ENCODE data around the gene LGALS1. TPM values are rescaled to one million over a fixed set of nuclear protein-coding genes. Genes with fewer than 3 reads are reported as not detected.

Gene LGALS1
- total and polyA plus RNA-seq, 9 of the 15 experiments (the other 6 are each of a cell fraction or from before 2014, with no cell fraction given): 160 to 800 (median 330) TPM

DNA sequence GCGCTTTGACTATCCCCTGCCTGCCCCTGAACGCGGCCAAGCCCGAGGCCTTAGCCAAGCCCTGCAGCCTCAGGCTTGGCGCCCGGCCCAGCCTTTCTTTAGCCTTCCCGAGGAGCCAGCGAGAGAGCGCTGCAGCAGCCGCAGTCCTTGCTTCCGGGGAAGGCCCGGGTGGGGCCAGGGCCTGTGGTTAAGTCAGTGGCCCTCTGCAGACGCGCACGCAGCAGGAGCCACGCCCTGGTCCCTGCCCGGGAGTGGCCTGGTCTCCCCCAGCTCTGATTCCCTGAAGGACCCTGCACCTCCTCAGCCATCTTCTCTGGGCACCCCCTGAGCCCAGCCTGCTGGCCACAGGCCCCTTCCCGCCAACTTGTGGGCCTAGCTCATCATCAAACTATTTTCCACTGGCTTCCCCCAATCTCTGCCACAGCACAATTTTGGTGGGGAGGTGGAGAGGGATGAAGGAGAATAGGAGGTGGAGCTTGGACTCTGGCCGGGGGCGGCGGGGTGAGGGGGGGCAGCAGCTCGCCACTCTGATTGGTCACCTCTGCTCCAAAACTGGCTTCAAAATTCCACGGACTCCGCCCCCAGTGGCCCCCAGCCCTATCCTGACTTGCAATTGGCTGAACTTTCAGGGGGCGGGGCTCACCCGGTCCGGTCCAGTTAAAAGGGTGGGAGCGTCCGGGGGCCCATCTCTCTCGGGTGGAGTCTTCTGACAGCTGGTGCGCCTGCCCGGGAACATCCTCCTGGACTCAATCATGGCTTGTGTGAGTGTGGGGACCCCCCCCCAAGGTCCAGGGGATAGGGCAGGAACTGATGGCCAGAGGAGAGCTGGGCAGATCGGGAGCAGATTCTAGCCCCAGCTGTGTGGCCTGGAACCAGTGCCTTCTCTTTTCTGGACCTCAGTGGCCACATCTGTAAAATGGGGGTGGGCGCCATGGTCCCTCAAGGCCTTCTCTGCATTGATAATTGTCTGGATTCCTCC, at the start of gene LGALS1 (continued):
- TF ChIP-seq CCAR2 (IDR thresholded peaks at IDR 0.05; ENCODE audit: low read depth, low read length) (no peak), RBM15 (IDR thresholded peaks at IDR 0.05; ENCODE audit: insufficient read depth, low read length) (no peak), PHF20 (IDR thresholded peaks at IDR 0.05; ENCODE audit: partially characterized antibody) (no peak), KLF6 (CRISPR knock-in tag; IDR thresholded peaks at IDR 0.05; ENCODE audit: borderline replicate concordance) (no peak), PPARD (CRISPR knock-in tag; IDR thresholded peaks at IDR 0.05) (no peak), KAT8 (IDR thresholded peaks at IDR 0.05; ENCODE audit: low read depth) (no peak), IRF2 (CRISPR knock-in tag; IDR thresholded peaks at IDR 0.05) (no peak), RB1 (IDR thresholded peaks at IDR 0.05; ENCODE audit: low read depth) (no peak; the same call in 1 of the 2 replicates), ELF1 (tag; IDR thresholded peaks at IDR 0.05) (peak; percentile 84), UBTF (IDR thresholded peaks at IDR 0.05; ENCODE audit: borderline replicate concordance in 1 of 2, low read depth in 2 of 2, low read length in 2 of 2) (peak; percentile 90 to 97), MXD1 (CRISPR knock-in tag; IDR thresholded peaks at IDR 0.05; ENCODE audit: borderline replicate concordance, poor library complexity, severe bottlenecking) (no peak), CAMTA2 (CRISPR knock-in tag; conservative IDR thresholded peaks at IDR 0.05) (no peak), DNMT1 (IDR thresholded peaks at IDR 0.05) (no peak), ZNF384 (IDR thresholded peaks at IDR 0.05; ENCODE audit: low read depth, low read length) (no peak), BACH1 (tag; IDR thresholded peaks at IDR 0.05) (no peak), SRSF9 (IDR thresholded peaks at IDR 0.05; ENCODE audit: borderline replicate concordance, low read depth, low read length) (no peak), ZNF444 (CRISPR knock-in tag; IDR thresholded peaks at IDR 0.05) (no peak), U2AF2 (optimal IDR thresholded peaks at IDR 0.05; ENCODE audit: low read depth, low read length) (no peak)
- TF ChIP-seq, protein P1, sequence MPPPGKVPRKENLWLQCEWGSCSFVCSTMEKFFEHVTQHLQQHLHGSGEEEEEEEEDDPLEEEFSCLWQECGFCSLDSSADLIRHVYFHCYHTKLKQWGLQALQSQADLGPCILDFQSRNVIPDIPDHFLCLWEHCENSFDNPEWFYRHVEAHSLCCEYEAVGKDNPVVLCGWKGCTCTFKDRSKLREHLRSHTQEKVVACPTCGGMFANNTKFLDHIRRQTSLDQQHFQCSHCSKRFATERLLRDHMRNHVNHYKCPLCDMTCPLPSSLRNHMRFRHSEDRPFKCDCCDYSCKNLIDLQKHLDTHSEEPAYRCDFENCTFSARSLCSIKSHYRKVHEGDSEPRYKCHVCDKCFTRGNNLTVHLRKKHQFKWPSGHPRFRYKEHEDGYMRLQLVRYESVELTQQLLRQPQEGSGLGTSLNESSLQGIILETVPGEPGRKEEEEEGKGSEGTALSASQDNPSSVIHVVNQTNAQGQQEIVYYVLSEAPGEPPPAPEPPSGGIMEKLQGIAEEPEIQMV (tag; conservative IDR thresholded peaks at IDR 0.05; ENCODE audit: low read depth): no peak
- TF ChIP-seq, protein P2, sequence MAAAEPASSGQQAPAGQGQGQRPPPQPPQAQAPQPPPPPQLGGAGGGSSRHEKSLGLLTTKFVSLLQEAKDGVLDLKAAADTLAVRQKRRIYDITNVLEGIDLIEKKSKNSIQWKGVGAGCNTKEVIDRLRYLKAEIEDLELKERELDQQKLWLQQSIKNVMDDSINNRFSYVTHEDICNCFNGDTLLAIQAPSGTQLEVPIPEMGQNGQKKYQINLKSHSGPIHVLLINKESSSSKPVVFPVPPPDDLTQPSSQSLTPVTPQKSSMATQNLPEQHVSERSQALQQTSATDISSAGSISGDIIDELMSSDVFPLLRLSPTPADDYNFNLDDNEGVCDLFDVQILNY (CRISPR knock-in tag; IDR thresholded peaks at IDR 0.05): no peak
- TF ChIP-seq, protein P3, sequence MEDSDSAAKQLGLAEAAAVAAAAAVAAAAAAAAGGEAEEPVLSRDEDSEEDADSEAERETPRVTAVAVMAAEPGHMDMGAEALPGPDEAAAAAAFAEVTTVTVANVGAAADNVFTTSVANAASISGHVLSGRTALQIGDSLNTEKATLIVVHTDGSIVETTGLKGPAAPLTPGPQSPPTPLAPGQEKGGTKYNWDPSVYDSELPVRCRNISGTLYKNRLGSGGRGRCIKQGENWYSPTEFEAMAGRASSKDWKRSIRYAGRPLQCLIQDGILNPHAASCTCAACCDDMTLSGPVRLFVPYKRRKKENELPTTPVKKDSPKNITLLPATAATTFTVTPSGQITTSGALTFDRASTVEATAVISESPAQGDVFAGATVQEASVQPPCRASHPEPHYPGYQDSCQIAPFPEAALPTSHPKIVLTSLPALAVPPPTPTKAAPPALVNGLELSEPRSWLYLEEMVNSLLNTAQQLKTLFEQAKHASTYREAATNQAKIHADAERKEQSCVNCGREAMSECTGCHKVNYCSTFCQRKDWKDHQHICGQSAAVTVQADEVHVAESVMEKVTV (CRISPR knock-in tag; IDR thresholded peaks at IDR 0.05): no peak

Measured in K562 (cell line).